Duodenal mucosa (tissue), 2 donors: ENCODE measurements around the gene LBH.

Experiments
- H3K27ac ChIP-seq: one replicate; pipeline ENCODE4 v1.7.0; 2013; ENCODE audit warnings: low read depth, low read length
- H3K27me3 ChIP-seq, 2 donors: one replicate each; pipeline ENCODE4 v1.7.0; 2013; ENCODE audit warnings: low read length in 2 of 2, control low read depth in 1 of 2; ENCODE audit not compliant: insufficient read depth in 2 of 2, control insufficient read depth in 1 of 2
- H3K36me3 ChIP-seq, 2 donors: one replicate each; pipeline ENCODE4 v1.7.0; 2013; ENCODE audit warnings: low read length in 2 of 2, control low read depth in 1 of 2; ENCODE audit not compliant: insufficient read depth in 2 of 2, control insufficient read depth in 1 of 2
- H3K4me1 ChIP-seq, 2 donors: one replicate each; pipeline ENCODE4 v1.7.0; 2013; ENCODE audit warnings: low read length in 2 of 2, control low read depth in 1 of 2; ENCODE audit not compliant: insufficient read depth in 2 of 2, control insufficient read depth in 1 of 2
- H3K4me3 ChIP-seq, 2 donors: one replicate each; pipeline ENCODE4 v1.7.0; 2013; ENCODE audit warnings: low read length in 2 of 2, low read depth in 1 of 2
- H3K9ac ChIP-seq, 2 donors: one replicate each; pipeline ENCODE4 v1.7.0; 2013; ENCODE audit warnings: low read length in 2 of 2, low read depth in 1 of 2
- H3K9me3 ChIP-seq, 2 donors: one replicate each; pipeline ENCODE4 v1.7.0; 2013; ENCODE audit warnings: low read length in 2 of 2, control low read depth in 1 of 2; ENCODE audit not compliant: control insufficient read depth in 1 of 2

The LBH gene

GRCh38 chr2:30231212-30231995 lies at the start of gene LBH:
TSS of gene LBH (plus strand) at chr2:30231534. CDS start at chr2:30231739, 205 bp downstream.
- Histone ChIP-seq H3K9ac (peak within 1 kb of the TSS; percentile 66 to 72), H3K9me3 (no peaks in the 10 kb centered on the region), H3K36me3 (no peaks in the 10 kb centered on the region), H3K4me1 (peaks cover 17 to 30% of the 10 kb centered on the region in 2 donors), H3K27ac (peak within 1 kb of the TSS; percentile 71), H3K27me3 (peaks cover 11 to 29% of the 10 kb centered on the region in 2 donors), H3K4me3 (peak within 1 kb of the TSS; percentile 76 to 81)

- Histone ChIP-seq H3K9me3 (no peaks in the 10 kb centered on the region), H3K36me3 (no peaks in the 10 kb centered on the region), H3K27me3 (peaks cover 0 to under 1% of the 10 kb centered on the region in 2 donors), H3K9ac (no peak overlapping the region), H3K4me3 (no peak overlapping the region), H3K27ac (no peak overlapping the region), H3K4me1 (no peaks in the 10 kb centered on the region)
Observed at GRCh38 chr2:30184035-30184434, 47.3 kb upstream of the LBH start.

- no peak overlapping the region for H3K27ac ChIP-seq
- H3K27me3 ChIP-seq = no peaks in the 10 kb centered on the region
- H3K36me3 ChIP-seq = no peaks in the 10 kb centered on the region
- H3K4me3 ChIP-seq = no peak overlapping the region
- no peak overlapping the region for H3K9ac ChIP-seq
- no peaks in the 10 kb centered on the region for H3K9me3 ChIP-seq
- no peaks in the 10 kb centered on the region for H3K4me1 ChIP-seq
Observed at GRCh38 chr2:30185178-30185577, 46.2 kb upstream of the LBH start.

- Histone ChIP-seq H3K4me3 (no peak overlapping the region), H3K9ac (no peak overlapping the region), H3K27ac (no peak overlapping the region), H3K9me3 (no peaks in the 10 kb centered on the region), H3K27me3 (no peaks in the 10 kb centered on the region), H3K4me1 (no peaks in the 10 kb centered on the region), H3K36me3 (no peaks in the 10 kb centered on the region)
Observed at GRCh38 chr2:30188292-30188691, 43.0 kb upstream of the LBH start.

GRCh38 chr2:30190637-30191036 lies 40.7 kb upstream of the LBH start:
- Histone ChIP-seq H3K9me3 (no peaks in the 10 kb centered on the region), H3K36me3 (no peaks in the 10 kb centered on the region), H3K4me3 (no peak overlapping the region), H3K9ac (no peak overlapping the region), H3K4me1 (no peaks in the 10 kb centered on the region), H3K27ac (no peak overlapping the region), H3K27me3 (no peaks in the 10 kb centered on the region)

- Histone ChIP-seq H3K27ac (no peak overlapping the region), H3K36me3 (no peaks in the 10 kb centered on the region), H3K4me1 (no peaks in the 10 kb centered on the region), H3K4me3 (no peak overlapping the region), H3K9ac (no peak overlapping the region), H3K9me3 (no peaks in the 10 kb centered on the region), H3K27me3 (no peaks in the 10 kb centered on the region)
Observed at GRCh38 chr2:30191107-30191506, 40.2 kb upstream of the LBH start.

GRCh38 chr2:30191819-30192271 lies 39.5 kb upstream of the LBH start:
- Histone ChIP-seq H3K27me3 (no peaks in the 10 kb centered on the region), H3K9me3 (no peaks in the 10 kb centered on the region), H3K27ac (no peak overlapping the region), H3K36me3 (no peaks in the 10 kb centered on the region), H3K4me1 (no peaks in the 10 kb centered on the region), H3K9ac (no peak overlapping the region), H3K4me3 (no peak overlapping the region)

GRCh38 chr2:30192314-30192713 lies 39.0 kb upstream of the LBH start:
- H3K27ac ChIP-seq = no peak overlapping the region
- no peak overlapping the region for H3K9ac ChIP-seq
- H3K4me1 ChIP-seq = no peaks in the 10 kb centered on the region
- H3K4me3 ChIP-seq = no peak overlapping the region
- H3K9me3 ChIP-seq = no peaks in the 10 kb centered on the region
- H3K27me3 ChIP-seq = no peaks in the 10 kb centered on the region
- no peaks in the 10 kb centered on the region for H3K36me3 ChIP-seq

- Histone ChIP-seq H3K4me1 (no peaks in the 10 kb centered on the region), H3K4me3 (no peak overlapping the region), H3K36me3 (no peaks in the 10 kb centered on the region), H3K9ac (no peak overlapping the region), H3K9me3 (no peaks in the 10 kb centered on the region), H3K27me3 (no peaks in the 10 kb centered on the region), H3K27ac (no peak overlapping the region)
Observed at GRCh38 chr2:30193104-30193681, 38.1 kb upstream of the LBH start.

- H3K9ac ChIP-seq = no peak overlapping the region
- H3K4me1 ChIP-seq = no peaks in the 10 kb centered on the region
Observed at GRCh38 chr2:30194421-30194820, 36.9 kb upstream of the LBH start.

More at GRCh38 chr2:30194421-30194820, 36.9 kb upstream of the LBH start:
- H3K27me3 ChIP-seq = no peaks in the 10 kb centered on the region
- no peaks in the 10 kb centered on the region for H3K9me3 ChIP-seq
- no peaks in the 10 kb centered on the region for H3K36me3 ChIP-seq
- H3K4me3 ChIP-seq = no peak overlapping the region
- no peak overlapping the region for H3K27ac ChIP-seq
